OCI-LY7 (cell line): ENCODE data around the gene SLC35F1.

ENCODE experiments used
- CTCF ChIP-seq: fragments of 200-600 bp; sonication (generic); conservative IDR thresholded peaks from 2 replicates; pipeline ENCODE4 v1.5.1; 2014; ENCODE audit warnings: mild to moderate bottlenecking, antibody characterized with exemption, low read length, moderate library complexity, mixed read lengths
- EZH2phosphoT487 ChIP-seq: fragments of 200-600 bp; sonication (generic); IDR thresholded peaks from 2 replicates; pipeline ENCODE4 v1.6.1; 2018; ENCODE audit warnings: low read depth, borderline replicate concordance, mild to moderate bottlenecking, mixed run types, antibody characterized with exemption, low read length, moderate library complexity, mixed read lengths

DNA sequence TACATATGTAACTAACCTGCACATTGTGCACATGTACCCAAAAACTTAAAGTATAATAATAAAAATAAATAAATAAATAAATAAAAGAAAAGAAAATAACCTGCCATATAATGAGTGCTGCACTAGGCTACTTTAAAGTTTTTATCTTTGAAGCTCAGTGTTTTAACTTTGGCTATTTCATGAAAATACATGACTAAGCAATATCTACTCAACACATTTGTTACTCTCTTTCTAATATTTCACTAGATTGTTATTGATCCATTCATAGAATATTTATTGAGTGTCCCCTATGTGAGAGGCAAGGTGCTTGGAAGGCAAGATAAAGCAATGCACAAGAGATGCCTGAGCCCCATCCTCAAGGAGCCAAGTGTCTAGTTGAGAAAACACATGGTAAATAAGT, 221.7 kb downstream of the SLC35F1 start:
- TF ChIP-seq CTCF (no peak), EZH2phosphoT487 (no peak)
